Islet of Langerhans (tissue), 1 donor: ENCODE data around the gene AUTS2.

Experiments used
- FAIRE-seq: peaks from one replicate; lab custom pipeline; 2011; peaks lifted over from hg19 to GRCh38; lab: Jason Lieb, UNC

The AUTS2 gene

GRCh38 chr7:70317356-70317755, 719.1 kb downstream of the AUTS2 start:
- FAIRE-seq: no peak

GRCh38 chr7:70318511-70318910, 720.2 kb downstream of the AUTS2 start:
- no peak for FAIRE-seq

GRCh38 chr7:70319057-70319456, 720.8 kb downstream of the AUTS2 start:
- no peak for FAIRE-seq

GRCh38 chr7:70321016-70321590, 722.8 kb downstream of the AUTS2 start:
- no peak for FAIRE-seq

GRCh38 chr7:70322856-70323255, 724.6 kb downstream of the AUTS2 start:
- no peak for FAIRE-seq

GRCh38 chr7:70325509-70326101, 727.3 kb downstream of the AUTS2 start:
- no peak for FAIRE-seq

GRCh38 chr7:70334295-70334694, 736.0 kb downstream of the AUTS2 start:
- FAIRE-seq: no peak

GRCh38 chr7:70334871-70335270, 736.6 kb downstream of the AUTS2 start:
- no peak for FAIRE-seq

GRCh38 chr7:70336536-70336935, 738.3 kb downstream of the AUTS2 start:
- FAIRE-seq: no peak

- FAIRE-seq: no peak
These were observed 739.7 kb downstream of the AUTS2 start for GRCh38 chr7:70338015-70338414.

- FAIRE-seq: no peak
These were observed 742.0 kb downstream of the AUTS2 start for GRCh38 chr7:70340236-70340635.

- FAIRE-seq: no peak
These were observed 743.2 kb downstream of the AUTS2 start for GRCh38 chr7:70341446-70341845.

GRCh38 chr7:70343519-70343918, 745.2 kb downstream of the AUTS2 start:
- no peak for FAIRE-seq

GRCh38 chr7:70344726-70345125, 746.5 kb downstream of the AUTS2 start:
- FAIRE-seq: no peak

GRCh38 chr7:70346844-70347462, 748.7 kb downstream of the AUTS2 start:
- FAIRE-seq: no peak

- FAIRE-seq: no peak
These were observed 749.4 kb downstream of the AUTS2 start for GRCh38 chr7:70347463-70348254.

GRCh38 chr7:70349031-70349430, 750.8 kb downstream of the AUTS2 start:
- FAIRE-seq: no peak

GRCh38 chr7:70349819-70350218, 751.5 kb downstream of the AUTS2 start:
- FAIRE-seq: no peak

GRCh38 chr7:70352088-70352487, 753.8 kb downstream of the AUTS2 start:
- no peak for FAIRE-seq

- no peak for FAIRE-seq
These were observed 754.6 kb downstream of the AUTS2 start for GRCh38 chr7:70352906-70353305.

- FAIRE-seq: no peak
These were observed 755.2 kb downstream of the AUTS2 start for GRCh38 chr7:70353330-70353945.

- FAIRE-seq: no peak
These were observed 755.7 kb downstream of the AUTS2 start for GRCh38 chr7:70353946-70354335.
